ENCODE measurements around the gene GPR137. TPM values are rescaled to one million over a fixed set of nuclear protein-coding genes. Genes with fewer than 3 reads are reported as not detected.

The GPR137 gene
- total and polyA plus RNA-seq, 2 donors from 2014 or later = 44.0 to 48.4 TPM

DNA sequence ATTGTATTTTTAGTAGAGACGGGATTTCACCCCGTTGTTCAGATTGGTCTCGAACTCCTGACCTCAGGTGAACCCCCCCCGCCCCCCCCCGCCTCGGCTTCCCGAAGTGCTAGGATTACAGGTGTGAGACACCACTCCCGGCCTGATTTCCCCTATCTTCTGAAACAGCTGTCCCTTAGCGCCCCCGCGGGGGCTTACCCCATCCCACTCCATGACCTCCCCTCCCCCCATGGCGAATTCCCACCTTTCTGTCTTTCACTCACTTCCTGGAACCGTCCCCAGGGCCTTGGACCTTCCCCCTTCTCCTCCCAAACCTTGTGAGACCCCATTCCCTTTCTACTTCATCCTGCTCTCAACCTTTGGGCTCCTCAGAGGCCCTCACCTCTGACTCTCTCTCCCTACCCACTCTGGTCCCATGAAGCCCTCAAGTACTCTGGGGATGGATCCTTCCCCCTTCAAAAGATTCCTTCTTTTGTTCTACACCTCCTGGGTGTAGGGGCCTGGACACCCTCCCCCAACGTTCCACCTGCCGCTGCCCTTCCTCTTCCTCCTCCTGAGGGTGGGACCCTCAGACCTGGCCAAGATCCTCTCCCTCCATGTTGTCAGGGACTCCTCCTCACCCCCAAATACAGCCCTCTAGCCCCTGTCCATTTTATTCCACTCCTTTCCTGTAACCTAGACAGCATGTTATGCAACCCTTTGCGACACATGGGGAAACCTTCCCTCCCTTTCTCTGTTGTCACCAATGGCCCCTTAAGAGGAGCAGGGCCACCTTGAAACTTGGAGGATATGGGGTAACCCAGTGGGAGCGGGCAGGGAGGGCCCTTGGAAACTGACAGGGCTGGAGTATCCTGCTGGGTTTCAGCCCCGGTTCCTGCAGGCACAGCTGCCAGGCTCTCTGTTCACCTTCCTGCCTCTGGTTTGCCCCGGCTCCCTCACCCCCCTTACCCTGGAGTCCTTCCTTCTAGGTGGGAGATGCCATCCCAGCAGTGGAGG, 33.4 kb downstream of the GPR137 start:
- no peaks in the 10 kb centered on the region for H3K9me3 ChIP-seq (ENCODE audit: control insufficient read depth in 2 of 3, insufficient read depth in 1 of 3, low read length in 3 of 3)
- peaks cover 0 to 9% (median 5%) of the 10 kb centered on the region in 3 donors for H3K36me3 ChIP-seq (ENCODE audit: control insufficient read depth in 2 of 3, insufficient read depth in 3 of 3, low read length in 3 of 3)
- TF ChIP-seq, protein P1, sequence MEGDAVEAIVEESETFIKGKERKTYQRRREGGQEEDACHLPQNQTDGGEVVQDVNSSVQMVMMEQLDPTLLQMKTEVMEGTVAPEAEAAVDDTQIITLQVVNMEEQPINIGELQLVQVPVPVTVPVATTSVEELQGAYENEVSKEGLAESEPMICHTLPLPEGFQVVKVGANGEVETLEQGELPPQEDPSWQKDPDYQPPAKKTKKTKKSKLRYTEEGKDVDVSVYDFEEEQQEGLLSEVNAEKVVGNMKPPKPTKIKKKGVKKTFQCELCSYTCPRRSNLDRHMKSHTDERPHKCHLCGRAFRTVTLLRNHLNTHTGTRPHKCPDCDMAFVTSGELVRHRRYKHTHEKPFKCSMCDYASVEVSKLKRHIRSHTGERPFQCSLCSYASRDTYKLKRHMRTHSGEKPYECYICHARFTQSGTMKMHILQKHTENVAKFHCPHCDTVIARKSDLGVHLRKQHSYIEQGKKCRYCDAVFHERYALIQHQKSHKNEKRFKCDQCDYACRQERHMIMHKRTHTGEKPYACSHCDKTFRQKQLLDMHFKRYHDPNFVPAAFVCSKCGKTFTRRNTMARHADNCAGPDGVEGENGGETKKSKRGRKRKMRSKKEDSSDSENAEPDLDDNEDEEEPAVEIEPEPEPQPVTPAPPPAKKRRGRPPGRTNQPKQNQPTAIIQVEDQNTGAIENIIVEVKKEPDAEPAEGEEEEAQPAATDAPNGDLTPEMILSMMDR (IDR thresholded peaks at IDR 0.05; ENCODE audit: borderline replicate concordance, extremely low read depth, insufficient read depth) = no peak
- peak overlapping the region; percentile 100 for H3K27ac ChIP-seq (ENCODE audit: low read depth in 2 of 2, low read length in 2 of 2)
- peaks cover 0 to 13% (median 6%) of the 10 kb centered on the region in 3 donors for H3K4me1 ChIP-seq (ENCODE audit: control insufficient read depth in 2 of 3, insufficient read depth in 2 of 3, low read depth in 1 of 3, low read length in 3 of 3)
- peak overlapping the region; percentile 89 to 96 (median 92) for H3K4me3 ChIP-seq (ENCODE audit: low read length in 3 of 3)
- DNase-seq = peak in 1 of 5 donors; percentile 83
- no peak for FAIRE-seq
- H3K27me3 ChIP-seq (ENCODE audit: control insufficient read depth, insufficient read depth, low read length) = no peaks in the 10 kb centered on the region
- H3K9ac ChIP-seq (ENCODE audit: low read length in 3 of 3) = peak overlapping the region; percentile 37 to 89 (median 62)
- intact Hi-C loops (cut with DNase I) = no loop called here

DNA sequence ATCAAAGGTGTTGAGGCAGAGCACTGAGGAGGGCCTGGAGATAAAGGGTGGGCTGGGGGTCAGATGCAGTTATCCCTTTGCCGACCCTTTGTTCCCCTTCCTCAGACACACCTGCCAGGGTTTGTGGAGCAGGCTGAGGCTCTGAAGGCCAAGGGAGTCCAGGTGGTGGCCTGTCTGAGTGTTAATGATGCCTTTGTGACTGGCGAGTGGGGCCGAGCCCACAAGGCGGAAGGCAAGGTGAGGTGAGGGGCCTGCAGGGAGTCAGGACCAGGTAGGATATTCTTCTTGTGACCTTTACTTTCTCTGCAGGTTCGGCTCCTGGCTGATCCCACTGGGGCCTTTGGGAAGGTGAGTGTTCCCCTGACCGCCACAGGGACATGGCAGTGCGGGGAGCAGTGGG, 34.9 kb downstream of the GPR137 start:
- H3K9ac ChIP-seq (ENCODE audit: low read length in 3 of 3) = no peak overlapping the region
- intact Hi-C loops (cut with DNase I) = no loop called here
- H3K4me3 ChIP-seq (ENCODE audit: low read length in 3 of 3) = no peak overlapping the region
- H3K27me3 ChIP-seq (ENCODE audit: control insufficient read depth, insufficient read depth, low read length) = no peaks in the 10 kb centered on the region
- no peaks in the 10 kb centered on the region for H3K9me3 ChIP-seq (ENCODE audit: control insufficient read depth in 2 of 3, insufficient read depth in 1 of 3, low read length in 3 of 3)
- no peak overlapping the region for H3K27ac ChIP-seq (ENCODE audit: low read depth in 2 of 2, low read length in 2 of 2)
- peaks cover 0 to 4% (median 0%) of the 10 kb centered on the region in 3 donors for H3K36me3 ChIP-seq (ENCODE audit: control insufficient read depth in 2 of 3, insufficient read depth in 3 of 3, low read length in 3 of 3)
- FAIRE-seq (no peak), DNase-seq (no peak)
- H3K4me1 ChIP-seq (ENCODE audit: control insufficient read depth in 2 of 3, insufficient read depth in 2 of 3, low read depth in 1 of 3, low read length in 3 of 3) = peaks cover 0 to 13% (median 6%) of the 10 kb centered on the region in 3 donors
- TF ChIP-seq, protein P1 (IDR thresholded peaks at IDR 0.05; ENCODE audit: borderline replicate concordance, extremely low read depth, insufficient read depth) = no peak

DNA sequence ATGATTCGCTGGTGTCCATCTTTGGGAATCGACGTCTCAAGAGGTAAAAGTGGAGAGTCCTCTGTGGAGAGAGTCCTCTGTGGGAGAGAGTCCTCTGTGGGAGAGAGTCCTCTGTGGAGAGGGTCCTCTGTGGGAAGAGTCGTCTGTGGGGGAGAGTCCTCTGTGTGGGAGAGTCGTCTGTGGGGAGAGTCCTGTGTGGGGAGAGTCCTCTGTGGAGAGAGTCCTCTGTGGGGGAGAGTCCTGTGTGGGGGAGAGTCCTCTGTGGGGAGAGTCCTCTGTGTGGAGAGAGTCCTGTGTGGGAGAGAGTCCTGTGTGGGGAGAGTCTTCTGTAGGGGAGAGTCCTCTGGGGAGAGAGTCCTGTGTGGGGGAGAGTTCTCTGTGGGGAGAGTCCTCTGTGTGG, 35.4 kb downstream of the GPR137 start:
- Histone ChIP-seq H3K27ac (ENCODE audit: low read depth in 2 of 2, low read length in 2 of 2) (no peak overlapping the region), H3K9ac (ENCODE audit: low read length in 3 of 3) (no peak overlapping the region), H3K4me3 (ENCODE audit: low read length in 3 of 3) (no peak overlapping the region), H3K36me3 (ENCODE audit: control insufficient read depth in 2 of 3, insufficient read depth in 3 of 3, low read length in 3 of 3) (peaks cover 0 to 4% (median 0%) of the 10 kb centered on the region in 3 donors), H3K4me1 (ENCODE audit: control insufficient read depth in 2 of 3, insufficient read depth in 2 of 3, low read depth in 1 of 3, low read length in 3 of 3) (peaks cover 0 to 12% (median 6%) of the 10 kb centered on the region in 3 donors), H3K27me3 (ENCODE audit: control insufficient read depth, insufficient read depth, low read length) (no peaks in the 10 kb centered on the region), H3K9me3 (ENCODE audit: control insufficient read depth in 2 of 3, insufficient read depth in 1 of 3, low read length in 3 of 3) (no peaks in the 10 kb centered on the region)
- no peak for FAIRE-seq
- DNase-seq = no peak
- TF ChIP-seq, protein P1 (IDR thresholded peaks at IDR 0.05; ENCODE audit: borderline replicate concordance, extremely low read depth, insufficient read depth) = no peak
- intact Hi-C loops (cut with DNase I) = no loop called here

All from kidney (tissue), 14 donors.